T-cell (primary cell): Measurements from ENCODE around the gene ZYX. TPM values are rescaled to one million over a fixed set of nuclear protein-coding genes. Genes with fewer than 3 reads are reported as not detected.

ENCODE experiments used
- ATAC-seq, 4 experiments: fragments of 200-7000 bp in 3 of 4; fragments of 150-1000 bp in 1 of 4; cut with Tn5 transposase; replicated peaks in 1 of 4; 1 replicate in 3 of 4; 2 replicates in 1 of 4; pipeline ENCODE4 v1.10.0; 2021; ENCODE audit warnings: moderate library complexity in 3 of 4, mild to moderate bottlenecking in 2 of 4, moderate number of reproducible peaks in 1 of 4
- CTCF ChIA-PET, 2 donors: fragments of 300-600 bp; sonication (Branson Sonifier 250); formaldehyde crosslinking; loops; one replicate each; lab custom pipeline; 2022; ENCODE audit warnings: antibody characterized with exemption in 2 of 2; lab: Charles Lee
- POLR2A ChIA-PET, 2 donors: fragments of 300-600 bp; sonication (Branson Sonifier 250); formaldehyde crosslinking; loops; one replicate each; lab custom pipeline; 2022; ENCODE audit warnings: antibody characterized with exemption in 2 of 2; lab: Charles Lee
- DNase-seq, 35 experiments: peaks; one replicate each; pipeline versions ENCODE4 v3.0.0 to v3.0.0-alpha.2; 2013 to 2023
- H3K27ac ChIP-seq: one replicate; pipeline ENCODE4 v1.5.1; 2013; ENCODE audit warnings: low read length
- H3K27me3 ChIP-seq, 2 experiments: replicated peaks in 1 of 2; 1 replicate in 1 of 2; 2 replicates in 1 of 2; pipeline versions ENCODE4 v1.6.1 to v1.7.0; 2013; ENCODE audit warnings: low read length in 1 of 2, mixed read lengths in 1 of 2; ENCODE audit not compliant: control insufficient read depth in 2 of 2, insufficient read depth in 2 of 2; ENCODE audit errors: extremely low read depth in 1 of 2
- H3K36me3 ChIP-seq, 2 donors: 1 replicate in 1 of 2; 2 replicates in 1 of 2; pipeline versions ENCODE4 v1.6.1 to v1.7.0; 2013; ENCODE audit warnings: low read length in 1 of 2; ENCODE audit not compliant: control insufficient read depth in 2 of 2, insufficient read depth in 1 of 2; ENCODE audit errors: extremely low read depth in 1 of 2
- H3K4me1 ChIP-seq, 2 experiments: 1 replicate in 1 of 2; 2 replicates in 1 of 2; pipeline versions ENCODE4 v1.6.1 to v1.7.0; 2013; ENCODE audit warnings: low read length in 2 of 2, mixed read lengths in 1 of 2; ENCODE audit not compliant: insufficient read depth in 2 of 2, control insufficient read depth in 1 of 2; ENCODE audit errors: extremely low read depth in 1 of 2
- H3K4me3 ChIP-seq, 2 donors: 1 replicate in 1 of 2; 2 replicates in 1 of 2; pipeline versions ENCODE4 v1.5.1 to v1.7.0; 2013; ENCODE audit warnings: mild to moderate bottlenecking in 2 of 2, low read length in 1 of 2, moderate library complexity in 1 of 2; ENCODE audit not compliant: control insufficient read depth in 1 of 2; ENCODE audit errors: extremely low read depth in 1 of 2
- H3K9me3 ChIP-seq: 2 replicates; pipeline ENCODE4 v1.7.0; 2013
- H3K27ac Mint-ChIP-seq, 2 donors: one replicate each; pipeline ENCODE4 v1.8.0; 2020 to 2021; ENCODE audit warnings: mild to moderate bottlenecking in 2 of 2, mixed read lengths in 2 of 2
- H3K27me3 Mint-ChIP-seq, 2 donors: one replicate each; pipeline ENCODE4 v1.8.0; 2021 to 2022; ENCODE audit warnings: mixed read lengths in 2 of 2
- H3K36me3 Mint-ChIP-seq: one replicate; pipeline ENCODE4 v1.8.0; 2021; ENCODE audit warnings: mixed read lengths
- H3K4me1 Mint-ChIP-seq, 3 donors: one replicate each; pipeline ENCODE4 v1.8.0; 2020 to 2022; ENCODE audit warnings: mixed read lengths in 3 of 3, mild to moderate bottlenecking in 1 of 3
- H3K4me3 Mint-ChIP-seq, 3 donors: one replicate each; pipeline ENCODE4 v1.8.0; 2020 to 2022; ENCODE audit warnings: mild to moderate bottlenecking in 3 of 3, mixed read lengths in 3 of 3, moderate library complexity in 3 of 3
- H3K9me3 Mint-ChIP-seq, 3 donors: one replicate each; pipeline ENCODE4 v1.8.0; 2020 to 2022; ENCODE audit warnings: mixed read lengths in 3 of 3
- WGBS: methylation state at CpG from one replicate; pipeline ENCODE4 v1.1.5; 2013; ENCODE audit warnings: missing lambda C conversion rate; ENCODE audit not compliant: insufficient coverage; 5-methylcytosine and 5-hydroxymethylcytosine counted together
- total RNA-seq, 35 experiments: library from RNA in 6 of 35; stranded (reverse) in 6 of 35; fragments of 120-200 nt in 1 of 35; gene quantifications; one replicate each; pipeline versions ENCODE4 v1.2.1 to v1.2.4 and lab custom pipeline; 2013 to 2026

Gene ZYX
- total RNA-seq, 5 donors from 2014 or later (not counting 1 experiment from before 2014, with no cell fraction given), result 107 to 186 (median 159) TPM

- Mint-ChIP-seq H3K27me3 (no peaks in the 10 kb centered on the region), H3K9me3 (no peaks in the 10 kb centered on the region), H3K36me3 (peaks cover 23% of the 10 kb centered on the region), H3K27ac (no peak overlapping the region), H3K4me1 (peaks cover 24 to 30% (median 29%) of the 10 kb centered on the region in 3 donors), H3K4me3 (no peak overlapping the region)
- ATAC-seq, result no peak
- no peak overlapping the region for H3K4me3 ChIP-seq
- H3K36me3 ChIP-seq, result no peaks in the 10 kb centered on the region
- no peak overlapping the region for H3K27ac ChIP-seq
- no peak for DNase-seq
- no CpG with 5 or more reads among the region's 2 CpGs for WGBS
- no peaks in the 10 kb centered on the region for H3K9me3 ChIP-seq
- POLR2A ChIA-PET, result no interaction called here
- H3K27me3 ChIP-seq, result no peaks in the 10 kb centered on the region
- CTCF ChIA-PET, result interaction anchor here in 1 of 2 donors (0.9 kb wide), 1 partner anchor 199 kb away, joined by 3 read pairs; no protein-coding TSS in a partner anchor
- H3K4me1 ChIP-seq, result peaks cover 0 to 5% of the 10 kb centered on the region in 2 experiments
Measured at GRCh38 chr7:143439866-143440265, 58.7 kb downstream of the ZYX start.

Other genes with a start within 250 kb of the ZYX start
- not detected for gene PIP, start 249.3 kb upstream of the ZYX start, total RNA-seq
- gene TAS2R39, start 197.9 kb upstream of the ZYX start, total RNA-seq, result not detected
- not detected for gene TAS2R40, start 159.3 kb upstream of the ZYX start, total RNA-seq
- gene GSTK1, start 117.9 kb upstream of the ZYX start, total RNA-seq, result 100 to 1,000 TPM; 347 to 524 (median 406) TPM
- gene TMEM139, start 96.4 kb upstream of the ZYX start, total RNA-seq, result 1 to 10 TPM in 3 of 5 donors, under 1 TPM in 1, not detected in 1; 0.66 to 1.6 (median 1.2) TPM
- 10 to 100 TPM; 43.4 to 83.6 (median 73.7) TPM for gene CASP2, start 93.0 kb upstream of the ZYX start, total RNA-seq
- gene CLCN1, start 65.2 kb upstream of the ZYX start, total RNA-seq, result not detected
- 1 to 10 TPM in 3 of 5 donors, under 1 TPM in 2; 0.08 to 3.6 (median 2.1) TPM for gene FAM131B, start 18.6 kb upstream of the ZYX start, total RNA-seq
- 10 to 100 TPM; 23.8 to 49.8 (median 43.5) TPM for gene EPHA1, start 27.5 kb downstream of the ZYX start, total RNA-seq
- gene TAS2R60, start 62.1 kb downstream of the ZYX start, total RNA-seq, result 1 to 10 TPM in 2 of 5 donors, under 1 TPM in 2, not detected in 1; 0.38 to 2.4 (median 1.0) TPM
- 1 to 10 TPM in 2 of 5 donors, under 1 TPM in 3; 0.28 to 2.5 (median 0.93) TPM for gene TAS2R41, start 96.5 kb downstream of the ZYX start, total RNA-seq
- gene CTAGE15, start 190.5 kb downstream of the ZYX start, total RNA-seq, result 1 to 10 TPM in 1 of 5 donors, under 1 TPM in 3, not detected in 1; 0.59 to 1.7 (median 0.78) TPM
- gene TCAF2, start 239.6 kb downstream of the ZYX start, total RNA-seq, result 10 to 100 TPM; 23.4 to 36.4 (median 31.8) TPM